Mucosa of stomach (tissue), 1 donor: ENCODE measurements around the gene PIK3R5.

Experiments used
- H3K27me3 ChIP-seq: one replicate; pipeline ENCODE4 v1.7.0; 2013; ENCODE audit warnings: mild to moderate bottlenecking, low read length; ENCODE audit not compliant: control insufficient read depth, insufficient read depth
- H3K36me3 ChIP-seq: one replicate; pipeline ENCODE4 v1.7.0; 2013; ENCODE audit warnings: low read length; ENCODE audit not compliant: control insufficient read depth, insufficient read depth
- H3K4me1 ChIP-seq: one replicate; pipeline ENCODE4 v1.7.0; 2013; ENCODE audit warnings: mild to moderate bottlenecking, low read length; ENCODE audit not compliant: control insufficient read depth, insufficient read depth
- H3K4me3 ChIP-seq: one replicate; pipeline ENCODE4 v1.7.0; 2013; ENCODE audit warnings: low read length
- H3K9ac ChIP-seq: one replicate; pipeline ENCODE4 v1.7.0; 2013; ENCODE audit warnings: mild to moderate bottlenecking, low read length, moderate library complexity
- H3K9me3 ChIP-seq: one replicate; pipeline ENCODE4 v1.7.0; 2013; ENCODE audit warnings: mild to moderate bottlenecking, low read length, moderate library complexity; ENCODE audit not compliant: control insufficient read depth
- donor health status: Pancreatic carcinoma.

Gene PIK3R5

DNA sequence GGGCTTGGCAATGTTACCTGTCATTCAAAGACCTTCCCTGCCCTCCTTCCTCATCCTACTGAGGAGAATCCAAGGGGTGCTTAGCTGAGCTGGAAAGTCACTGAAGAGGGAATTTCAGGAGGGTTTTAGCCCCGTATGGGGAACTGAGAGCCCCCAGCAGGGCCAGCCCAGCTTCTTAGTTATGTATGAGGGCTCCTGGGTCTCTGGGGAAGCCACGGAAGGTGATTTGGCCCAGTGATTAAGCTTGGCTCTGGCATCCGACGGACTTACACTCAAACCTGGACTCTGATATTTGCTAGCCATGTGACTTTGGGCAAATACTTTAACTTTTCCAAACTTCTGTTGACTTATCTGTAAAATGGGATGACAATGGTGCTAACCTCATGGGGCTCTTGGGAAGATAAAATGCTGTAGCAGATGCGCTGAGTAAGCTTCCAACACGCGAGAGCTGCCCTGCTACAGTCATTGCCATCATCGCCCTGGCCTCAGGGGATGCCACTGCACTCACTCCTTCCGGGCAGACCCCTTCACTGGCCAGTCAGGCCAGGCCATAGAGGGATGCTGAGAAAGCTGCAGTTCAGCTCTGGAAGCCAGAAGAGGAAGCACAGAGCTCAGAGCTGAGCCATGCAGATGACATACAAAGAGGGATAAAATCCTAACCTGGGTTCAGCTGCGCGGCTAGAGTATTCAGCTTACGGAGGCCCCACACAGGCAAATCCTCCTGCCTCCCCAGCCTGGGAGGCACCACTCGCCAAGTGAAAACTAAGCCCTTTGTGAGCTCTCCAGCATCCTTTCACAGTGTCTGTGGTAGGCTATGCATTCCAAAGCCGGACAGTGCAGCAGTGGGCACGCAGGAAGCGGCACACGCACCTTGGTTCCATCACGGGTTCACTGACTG lies 53.2 kb downstream of the PIK3R5 start:
- H3K27me3 ChIP-seq, result no peaks in the 10 kb centered on the region
- H3K36me3 ChIP-seq, result no peaks in the 10 kb centered on the region
- H3K4me3 ChIP-seq, result no peak overlapping the region
- no peaks in the 10 kb centered on the region for H3K9me3 ChIP-seq
- no peaks in the 10 kb centered on the region for H3K4me1 ChIP-seq
- H3K9ac ChIP-seq, result no peak overlapping the region

DNA sequence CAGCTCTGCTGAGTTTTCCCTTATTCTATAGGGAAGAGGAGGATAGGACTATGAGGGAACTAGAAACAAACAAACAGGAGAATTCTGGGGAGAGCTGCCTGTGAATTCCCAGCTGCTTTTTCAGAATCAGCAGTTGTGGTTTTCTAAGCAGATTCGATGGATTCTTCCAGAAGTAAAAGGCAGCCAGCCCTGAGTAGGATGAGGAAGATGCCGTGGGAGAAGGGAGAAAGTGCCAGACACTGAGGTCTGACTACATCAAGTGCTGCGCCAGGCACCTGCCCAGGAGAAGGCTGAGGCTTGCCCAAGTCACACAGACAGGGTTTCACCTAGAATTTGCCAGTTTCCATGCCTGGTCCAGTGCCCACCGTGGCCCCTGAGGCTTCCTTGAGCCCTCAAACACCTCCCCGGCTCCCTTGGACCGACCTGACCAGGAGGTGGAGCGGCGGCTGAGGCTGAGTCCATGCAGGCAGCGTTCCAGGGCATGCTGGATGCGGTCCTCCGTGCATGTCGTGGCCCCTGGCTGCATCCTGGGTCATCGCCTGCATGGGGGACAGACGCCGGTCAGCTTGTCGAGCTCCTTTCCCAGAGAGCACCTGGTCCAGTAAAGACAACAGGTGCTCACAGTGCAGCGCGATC lies 54.4 kb downstream of the PIK3R5 start:
- Histone ChIP-seq H3K27me3 (no peaks in the 10 kb centered on the region), H3K4me1 (no peaks in the 10 kb centered on the region), H3K9me3 (no peaks in the 10 kb centered on the region)

DNA sequence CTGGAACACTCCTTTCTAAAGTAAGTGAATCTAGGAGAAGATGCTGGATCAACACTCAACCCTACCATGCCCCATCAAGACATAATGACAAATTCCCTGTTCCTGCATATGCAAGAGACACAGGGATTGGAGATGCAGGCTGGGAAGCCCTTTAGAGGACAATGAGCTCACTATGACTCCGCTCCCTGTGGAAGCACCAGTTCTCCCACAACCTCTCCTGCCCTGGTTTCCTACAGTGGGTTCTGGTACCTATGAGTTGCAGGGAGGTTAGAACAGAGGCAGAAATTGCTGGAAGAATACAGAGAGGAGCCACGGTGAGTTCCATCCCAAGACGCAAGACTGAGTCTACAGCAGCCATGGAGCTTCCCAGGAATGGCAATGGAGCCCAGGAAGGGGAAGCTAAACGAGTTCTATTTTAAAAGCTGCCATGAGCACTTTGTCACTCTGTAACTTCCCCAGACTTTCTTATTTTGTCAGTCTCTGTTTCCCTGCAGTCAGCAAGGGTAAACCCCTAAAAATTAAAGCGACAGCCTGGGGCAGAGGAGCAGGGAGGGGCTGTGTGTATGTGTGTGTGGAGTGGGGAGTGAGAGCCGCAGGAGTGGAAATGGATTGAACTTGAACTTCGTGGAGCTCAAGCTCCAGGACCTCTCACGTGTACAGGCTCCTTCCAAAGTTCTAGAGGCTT lies 55.8 kb downstream of the PIK3R5 start:
- Histone ChIP-seq H3K27me3 (no peaks in the 10 kb centered on the region), H3K9ac (no peak overlapping the region), H3K9me3 (no peaks in the 10 kb centered on the region), H3K36me3 (no peaks in the 10 kb centered on the region), H3K4me3 (no peak overlapping the region), H3K4me1 (no peaks in the 10 kb centered on the region)

More for the DNA sequence above, 54.4 kb downstream of the PIK3R5 start:
- no peaks in the 10 kb centered on the region for H3K36me3 ChIP-seq
- no peak overlapping the region for H3K4me3 ChIP-seq
- H3K9ac ChIP-seq, result no peak overlapping the region

DNA sequence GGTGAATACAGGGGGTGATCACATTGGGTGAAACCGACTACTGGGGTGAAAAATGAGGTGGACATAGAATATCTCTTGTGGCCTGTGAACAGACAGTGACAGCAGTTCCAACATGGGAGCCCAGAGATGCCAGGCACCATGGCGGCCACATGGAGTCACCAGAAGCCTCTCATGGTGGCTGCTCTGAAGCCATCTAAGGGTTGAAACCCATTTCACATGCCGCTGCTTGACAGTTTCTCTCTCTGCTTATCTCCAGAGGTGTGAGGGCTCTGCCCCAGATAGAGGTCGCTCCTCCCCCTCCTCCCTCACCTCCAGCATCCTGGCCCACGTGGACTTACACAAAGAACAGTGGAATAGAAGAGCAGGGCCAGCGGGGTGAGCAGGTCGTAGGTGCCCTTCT lies 60.2 kb downstream of the PIK3R5 start:
- Histone ChIP-seq H3K4me3 (no peak overlapping the region), H3K4me1 (no peaks in the 10 kb centered on the region), H3K27me3 (no peaks in the 10 kb centered on the region), H3K9ac (no peak overlapping the region), H3K9me3 (no peaks in the 10 kb centered on the region), H3K36me3 (no peaks in the 10 kb centered on the region)

DNA sequence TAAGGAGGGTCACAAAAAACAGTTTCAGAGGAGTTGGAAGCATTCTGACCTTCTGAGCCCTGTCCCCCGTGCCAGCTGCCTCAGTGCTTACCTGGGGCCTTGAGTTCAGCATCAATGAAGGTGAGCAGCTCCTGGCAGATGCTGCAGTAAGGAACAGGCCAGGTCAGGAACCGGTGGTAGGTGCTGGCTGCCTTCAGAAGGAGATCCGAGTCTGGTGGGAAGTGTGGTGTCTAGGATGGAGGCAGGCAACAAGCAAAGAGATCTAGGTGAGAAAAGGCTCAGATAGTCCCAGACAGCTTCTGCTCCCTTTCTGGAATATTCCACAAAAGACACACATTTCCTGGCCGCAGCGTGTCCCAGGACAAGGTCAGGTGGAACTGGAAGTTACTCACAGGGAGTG lies 60.8 kb downstream of the PIK3R5 start:
- Histone ChIP-seq H3K4me1 (no peaks in the 10 kb centered on the region), H3K9ac (no peak overlapping the region), H3K36me3 (no peaks in the 10 kb centered on the region), H3K27me3 (no peaks in the 10 kb centered on the region), H3K4me3 (no peak overlapping the region), H3K9me3 (no peaks in the 10 kb centered on the region)

- Histone ChIP-seq H3K4me1 (no peaks in the 10 kb centered on the region), H3K36me3 (no peaks in the 10 kb centered on the region), H3K4me3 (no peak overlapping the region), H3K9ac (no peak overlapping the region), H3K9me3 (no peaks in the 10 kb centered on the region), H3K27me3 (no peaks in the 10 kb centered on the region)
These were observed 61.3 kb downstream of the PIK3R5 start for GRCh38 chr17:8904201-8904600.

DNA sequence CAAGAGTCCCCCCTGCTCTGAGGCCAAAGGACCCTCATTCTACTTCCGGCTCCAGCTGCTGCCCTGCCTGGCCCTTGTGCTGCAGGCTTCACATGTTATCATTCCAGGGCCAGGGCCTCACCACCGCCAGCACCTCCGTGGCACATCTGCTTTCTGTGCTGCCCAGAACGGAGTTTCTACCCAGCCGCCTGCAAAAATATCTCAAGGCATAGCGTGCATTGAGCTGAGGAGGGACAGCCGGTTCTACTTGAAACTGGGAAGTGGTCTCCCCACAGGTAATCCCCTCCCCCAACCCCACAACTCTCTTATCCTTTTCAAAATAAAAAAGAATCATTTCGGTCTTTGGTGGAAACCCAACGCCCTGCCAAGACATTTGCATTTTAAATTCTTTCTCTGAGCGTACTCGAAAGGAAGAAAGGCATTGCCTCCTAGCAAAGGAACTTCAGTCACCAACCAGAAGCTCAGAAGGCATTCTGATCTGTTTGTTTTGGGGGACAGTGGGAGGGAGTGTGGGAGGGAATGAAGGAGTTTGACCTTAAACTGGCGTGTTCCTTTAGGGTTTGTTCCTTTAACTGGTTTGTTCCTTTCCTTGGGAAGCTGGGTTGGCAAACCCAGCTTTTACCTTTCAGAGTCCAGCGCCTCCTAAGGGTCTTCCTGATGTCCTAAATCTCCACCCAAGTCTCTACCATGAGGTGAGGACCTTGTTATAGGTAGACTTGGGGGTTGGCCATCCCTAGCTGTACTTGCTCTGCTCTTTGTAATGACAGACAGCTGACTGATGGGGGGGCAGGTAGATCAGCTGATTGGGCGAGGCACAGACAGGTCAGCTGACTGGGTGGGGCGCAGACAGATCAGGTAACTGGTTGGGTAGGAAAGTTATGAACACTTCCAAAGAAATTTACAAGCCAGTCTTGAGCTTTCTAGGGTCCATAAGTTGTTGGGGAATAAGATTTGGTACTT lies 64.6 kb downstream of the PIK3R5 start:
- Histone ChIP-seq H3K9me3 (no peaks in the 10 kb centered on the region), H3K9ac (no peak overlapping the region), H3K4me1 (no peaks in the 10 kb centered on the region), H3K4me3 (no peak overlapping the region), H3K27me3 (no peaks in the 10 kb centered on the region), H3K36me3 (no peaks in the 10 kb centered on the region)

GRCh38 chr17:8900207-8900606 lies 65.3 kb downstream of the PIK3R5 start:
- no peaks in the 10 kb centered on the region for H3K36me3 ChIP-seq
- H3K4me3 ChIP-seq, result no peak overlapping the region
- H3K9me3 ChIP-seq, result no peaks in the 10 kb centered on the region
- no peaks in the 10 kb centered on the region for H3K27me3 ChIP-seq
- H3K9ac ChIP-seq, result no peak overlapping the region
- H3K4me1 ChIP-seq, result no peaks in the 10 kb centered on the region

DNA sequence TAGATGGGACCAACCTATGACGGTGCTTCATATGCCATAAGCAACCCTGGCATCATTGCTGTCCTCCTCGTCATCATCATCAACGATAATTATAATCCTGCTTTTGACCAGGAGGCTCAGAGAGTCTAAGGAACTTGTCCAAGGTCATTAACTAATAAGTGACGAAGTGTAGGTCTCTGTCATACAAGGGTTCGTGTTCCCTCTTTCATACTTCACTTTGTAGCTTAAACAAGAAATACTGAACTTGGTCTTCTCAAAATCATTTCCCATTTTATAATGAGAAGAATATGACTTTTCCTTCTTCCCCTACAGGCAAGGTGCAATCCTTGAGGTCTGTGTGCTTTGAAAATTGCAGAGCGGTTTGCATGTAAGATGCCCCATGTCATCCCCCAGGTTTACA lies 66.9 kb downstream of the PIK3R5 start:
- Histone ChIP-seq H3K4me1 (no peaks in the 10 kb centered on the region), H3K9me3 (no peaks in the 10 kb centered on the region), H3K36me3 (no peaks in the 10 kb centered on the region), H3K9ac (no peak overlapping the region), H3K27me3 (no peaks in the 10 kb centered on the region), H3K4me3 (no peak overlapping the region)

DNA sequence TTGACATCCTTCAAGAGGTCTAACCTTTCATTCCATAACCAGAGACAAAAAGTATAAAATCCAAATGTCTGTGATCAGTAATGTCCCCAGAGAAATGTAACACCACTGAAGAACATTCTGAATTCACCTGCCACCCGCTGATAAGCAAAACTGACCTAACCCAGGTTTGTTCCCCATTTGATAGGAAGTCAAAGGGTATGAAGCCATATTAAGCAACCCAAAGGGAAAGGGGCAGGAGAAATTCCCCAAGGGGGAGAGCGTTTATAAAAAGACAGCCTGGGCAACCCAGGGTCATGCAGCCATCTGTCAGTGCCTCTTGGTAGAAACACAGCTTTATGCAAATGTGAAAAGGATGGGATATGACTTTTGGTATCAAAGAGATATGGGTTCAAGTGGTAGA lies 67.4 kb downstream of the PIK3R5 start:
- Histone ChIP-seq H3K4me3 (no peak overlapping the region), H3K9ac (no peak overlapping the region), H3K27me3 (no peaks in the 10 kb centered on the region), H3K36me3 (no peaks in the 10 kb centered on the region), H3K9me3 (no peaks in the 10 kb centered on the region), H3K4me1 (no peaks in the 10 kb centered on the region)
